Left lung (tissue), 10 donors: ENCODE results near the gene EED. TPM values are rescaled to one million over a fixed set of nuclear protein-coding genes. Genes with fewer than 3 reads are reported as not detected.

Source experiments
- ATAC-seq: fragments of 200-7000 bp; cut with Tn5 transposase; one replicate; pipeline ENCODE4 v1.9.1; 2020; ENCODE audit warnings: moderate library complexity
- DNase-seq, 4 donors: peaks; one replicate each; pipeline ENCODE4 v3.0.0-alpha.2; 2013 to 2020
- H3K27ac ChIP-seq, 2 donors: fragments of 200-600 bp; sonication (generic) in 1 of 2; one replicate each; pipeline versions ENCODE4 v1.5.0 to v1.8.0; 2020 to 2021
- H3K27me3 ChIP-seq, 2 donors: fragments of 200-600 bp; sonication (generic) in 1 of 2; one replicate each; pipeline versions ENCODE4 v1.5.0 to v1.8.0; 2020 to 2021
- H3K36me3 ChIP-seq, 2 donors: fragments of 200-600 bp; sonication (generic) in 1 of 2; one replicate each; pipeline versions ENCODE4 v1.5.0 to v1.8.0; 2020 to 2021
- H3K4me1 ChIP-seq, 2 donors: fragments of 200-600 bp; one replicate each; pipeline ENCODE4 v1.8.0; 2021
- H3K4me3 ChIP-seq, 2 donors: fragments of 200-600 bp; sonication (generic) in 1 of 2; one replicate each; pipeline versions ENCODE4 v1.5.0 to v1.8.0; 2020 to 2021; ENCODE audit warnings: mild to moderate bottlenecking in 1 of 2
- H3K9me3 ChIP-seq, 2 donors: fragments of 200-600 bp; sonication (generic) in 1 of 2; one replicate each; pipeline versions ENCODE4 v1.5.0 to v1.8.0; 2020 to 2021
- CTCF ChIP-seq, 2 donors: fragments of 200-600 bp; sonication (generic) in 1 of 2; IDR thresholded peaks; one replicate each; pipeline versions ENCODE4 v1.5.0 to v1.8.0; 2021; ENCODE audit warnings: antibody characterized with exemption in 2 of 2
- intact Hi-C, 2 donors: fragments of 100-400 bp; cut with DNase I; formaldehyde crosslinking; loops; one replicate each; pipeline versions ENCODE4 v1.11.2 to v1.14.2; 2022
- polyA plus RNA-seq, 6 donors: library from polyadenylated mRNA; unstranded; fragments of 120-200 nt; gene quantifications; one replicate each; pipeline ENCODE4 v1.2.1, GENCODE V29; 2013; ENCODE audit not compliant: insufficient read length in 6 of 6
- total RNA-seq, 2 donors: library from RNA; stranded (reverse); fragmentation: NEBNext Ultra II Directional; extraction: Animal tissue kit (Norgen Biotek cat#: 25700); gene quantifications; one replicate each; pipeline ENCODE4 v1.2.1, GENCODE V29; 2021
- donor health status: DM: no; HTN: yes; CAD: no.
- donor health status: DM: no; HTN: no; CAD: no.

Gene EED
- total and polyA plus RNA-seq, 8 donors: 20.3 to 48.2 (median 37.7) TPM

- no peak for TF ChIP-seq CTCF (IDR thresholded peaks at IDR 0.05)
- DNase-seq: no peak
- H3K27ac ChIP-seq: no peak overlapping the region
- H3K36me3 ChIP-seq: no peaks in the 10 kb centered on the region
- no peaks in the 10 kb centered on the region for H3K27me3 ChIP-seq
- no peak for ATAC-seq
- intact Hi-C loops: no loop called here
- peaks cover 9 to 23% of the 10 kb centered on the region in 2 donors for H3K4me1 ChIP-seq
- no peaks in the 10 kb centered on the region for H3K9me3 ChIP-seq
- H3K4me3 ChIP-seq: no peak overlapping the region
Measured at GRCh38 chr11:86241956-86242535, 2.5 kb upstream of the EED start.

- Histone ChIP-seq H3K36me3 (no peaks in the 10 kb centered on the region), H3K4me3 (no peak overlapping the region), H3K9me3 (no peaks in the 10 kb centered on the region), H3K4me1 (peaks cover 13 to 36% of the 10 kb centered on the region in 2 donors), H3K27me3 (no peaks in the 10 kb centered on the region), H3K27ac (peak overlapping the region in 1 of 2 donors; percentile 96)
- TF ChIP-seq CTCF (IDR thresholded peaks at IDR 0.05): no peak
- ATAC-seq: no peak
- no peak for DNase-seq
- intact Hi-C loops: no loop called here
Measured at GRCh38 chr11:86243396-86243795, 1.2 kb upstream of the EED start.

GRCh38 chr11:86244063-86244521 lies 461 bp upstream of the EED start:
- no peaks in the 10 kb centered on the region for H3K9me3 ChIP-seq
- intact Hi-C loops: no loop called here
- H3K27ac ChIP-seq: peak overlapping the region; percentile 96 to 98
- ATAC-seq (peak; percentile 91), DNase-seq (peak in 3 of 4 donors; percentile 89 to 93 (median 92))
- peaks cover 13 to 41% of the 10 kb centered on the region in 2 donors for H3K4me1 ChIP-seq
- no peaks in the 10 kb centered on the region for H3K27me3 ChIP-seq
- no peak for TF ChIP-seq CTCF (IDR thresholded peaks at IDR 0.05)
- peak overlapping the region; percentile 62 to 70 for H3K4me3 ChIP-seq
- no peaks in the 10 kb centered on the region for H3K36me3 ChIP-seq

GRCh38 chr11:86245369-86246292 lies 1.1 kb downstream of the EED start:
- Histone ChIP-seq H3K4me3 (peak overlapping the region; percentile 62 to 70), H3K27ac (peak overlapping the region; percentile 96 to 98), H3K9me3 (no peaks in the 10 kb centered on the region), H3K4me1 (peaks cover 13 to 49% of the 10 kb centered on the region in 2 donors), H3K27me3 (no peaks in the 10 kb centered on the region), H3K36me3 (no peaks in the 10 kb centered on the region)
- intact Hi-C loops: no loop called here
- peak; percentile 25 for ATAC-seq
- DNase-seq: peak in 2 of 4 donors; percentile 28 to 33
- TF ChIP-seq CTCF (IDR thresholded peaks at IDR 0.05): no peak

GRCh38 chr11:86246293-86246675 lies 1.7 kb downstream of the EED start:
- Histone ChIP-seq H3K9me3 (no peaks in the 10 kb centered on the region), H3K27me3 (no peaks in the 10 kb centered on the region), H3K27ac (no peak overlapping the region), H3K36me3 (no peaks in the 10 kb centered on the region), H3K4me1 (peaks cover 13 to 50% of the 10 kb centered on the region in 2 donors), H3K4me3 (peak overlapping the region; percentile 62 to 70)
- no peak for TF ChIP-seq CTCF (IDR thresholded peaks at IDR 0.05)
- no peak for DNase-seq
- intact Hi-C loops: no loop called here
- no peak for ATAC-seq
